HCT116 (cell line): ENCODE measurements around the gene CDC42SE1. TPM values are rescaled to one million over a fixed set of nuclear protein-coding genes. Genes with fewer than 3 reads are reported as not detected.

Experiments used
- ATAC-seq: fragments of 200-7000 bp; cut with Tn5 transposase; 2 replicates; pipeline ENCODE4 v1.9.1; 2020; ENCODE audit warnings: mild to moderate bottlenecking, moderate library complexity
- BruUV-seq: library from RNA; stranded (reverse); fragments of 400-500 nt; replicated peaks from 2 replicates; lab custom pipeline; 2021; lab: Mats Ljungman, UMichigan
- CTCF ChIA-PET: fragments of 300-600 bp; sonication (Branson Sonifier 250); formaldehyde crosslinking; loops from one replicate; lab custom pipeline; 2021; ENCODE audit warnings: antibody characterized with exemption; lab: Charles Lee
- POLR2A ChIA-PET: fragments of 300-600, 350-600 bp; sonication (Branson Sonifier 250); formaldehyde crosslinking; loops from one replicate; lab custom pipeline; 2021; ENCODE audit warnings: antibody characterized with exemption; lab: Charles Lee
- RAD21 ChIA-PET, 2 experiments: fragments of 300-600 bp; sonication (Branson Sonifier 250); formaldehyde crosslinking; loops; one replicate each; lab custom pipeline; 2023; ENCODE audit warnings: low total read pairs in 2 of 2; ENCODE audit not compliant: uncharacterized antibody in 2 of 2, unreplicated experiment in 2 of 2, low non-redundant PET in 1 of 2; lab: Charles Lee
- DNase-seq: peaks from one replicate; pipeline ENCODE4 v3.0.0-alpha.2; 2010; ENCODE audit warnings: low read depth, low spot score
- H2AFZ ChIP-seq: fragments of 200-600 bp; shearing (Covaris generic), sonication (generic); 2 replicates; pipeline ENCODE4 v1.6.1; 2017; ENCODE audit warnings: low read depth, mixed run types, mixed read lengths, antibody characterized with exemption, low read length; ENCODE audit not compliant: poor library complexity, severe bottlenecking
- H3K27ac ChIP-seq: 2 replicates; pipeline ENCODE4 v1.5.1; 2012; ENCODE audit warnings: low read depth, low read length
- H3K27me3 ChIP-seq: fragments of 200-600 bp; sonication (generic); 2 replicates; pipeline ENCODE4 v1.6.1; 2016; ENCODE audit warnings: mixed run types, low read length, mixed read lengths; ENCODE audit not compliant: insufficient read depth
- H3K36me3 ChIP-seq, 2 experiments: fragments of 200-500 bp in 1 of 2; fragments of 200-600 bp in 1 of 2; sonication (Bioruptor generic) in 1 of 2; sonication (generic) in 1 of 2; 2 replicates each; pipeline versions ENCODE4 v1.5.1 to v1.6.1; 2014 to 2016; ENCODE audit warnings: low read length in 2 of 2, inconsistent platforms in 1 of 2, mixed read lengths in 1 of 2, mixed run types in 1 of 2; ENCODE audit not compliant: insufficient read depth in 2 of 2, control insufficient read depth in 1 of 2
- H3K4me1 ChIP-seq, 2 experiments: fragments of 200-600 bp in 1 of 2; sonication (generic) in 1 of 2; 2 replicates each; pipeline versions ENCODE4 v1.5.1 to v1.6.1; 2012 to 2017; ENCODE audit warnings: low read length in 2 of 2, inconsistent platforms in 1 of 2, mild to moderate bottlenecking in 1 of 2, mixed read lengths in 1 of 2, mixed run types in 1 of 2, moderate library complexity in 1 of 2; ENCODE audit not compliant: insufficient read depth in 2 of 2, control insufficient read depth in 1 of 2
- H3K4me2 ChIP-seq: fragments of 200-600 bp; sonication (generic); 2 replicates; pipeline ENCODE4 v1.6.1; 2017; ENCODE audit warnings: mixed run types, low read length, mixed read lengths
- H3K4me3 ChIP-seq, 2 experiments: fragments of 200-600 bp in 1 of 2; sonication (generic) in 1 of 2; replicated peaks in 1 of 2; 2 replicates each; pipeline ENCODE4 v1.5.1; 2011 to 2016; ENCODE audit warnings: low read length in 2 of 2, control low read depth in 1 of 2, low read depth in 1 of 2, mild to moderate bottlenecking in 1 of 2, mixed read lengths in 1 of 2, mixed run types in 1 of 2
- H3K79me2 ChIP-seq: fragments of 200-600 bp; sonication (generic); 2 replicates; pipeline ENCODE4 v1.6.1; 2017; ENCODE audit warnings: mild to moderate bottlenecking, mixed run types, low read length, moderate library complexity, mixed read lengths; ENCODE audit not compliant: insufficient read depth
- H3K9ac ChIP-seq: fragments of 200-600 bp; sonication (generic); 2 replicates; pipeline ENCODE4 v1.6.1; 2016; ENCODE audit warnings: low read length, mixed read lengths
- H3K9me2 ChIP-seq: fragments of 200-600 bp; sonication (generic), shearing (Covaris generic); 2 replicates; pipeline ENCODE4 v1.6.1; 2017; ENCODE audit warnings: mixed run types, mild to moderate bottlenecking, moderate library complexity; ENCODE audit not compliant: insufficient read depth
- H3K9me3 ChIP-seq, 2 experiments: fragments of 200-500 bp in 1 of 2; fragments of 200-600 bp in 1 of 2; sonication (Bioruptor generic) in 1 of 2; sonication (generic) in 1 of 2; 2 replicates each; pipeline ENCODE4 v1.6.1; 2014 to 2017; ENCODE audit warnings: low read length in 2 of 2, mixed read lengths in 2 of 2, inconsistent platforms in 1 of 2, low read depth in 1 of 2, mild to moderate bottlenecking in 1 of 2, mixed run types in 1 of 2, moderate library complexity in 1 of 2; ENCODE audit not compliant: control insufficient read depth in 1 of 2, insufficient read depth in 1 of 2
- H4K20me1 ChIP-seq: fragments of 200-600 bp; sonication (generic), shearing (Covaris generic); 2 replicates; pipeline ENCODE4 v1.6.1; 2017; ENCODE audit warnings: mixed run types, mild to moderate bottlenecking, moderate library complexity; ENCODE audit not compliant: insufficient read depth
- CBX3 ChIP-seq: IDR thresholded peaks from 2 replicates; pipeline ENCODE4 v1.6.1; 2012; ENCODE audit warnings: low read depth
- ELF1 ChIP-seq: IDR thresholded peaks from 2 replicates; pipeline ENCODE4 v1.6.1; 2012; ENCODE audit warnings: low read depth, borderline replicate concordance
- EZH2 ChIP-seq: fragments of 200-600 bp; sonication (generic); IDR thresholded peaks from 2 replicates; pipeline ENCODE4 v1.6.1; 2017; ENCODE audit warnings: antibody characterized with exemption, mixed run types
- EZH2phosphoT487 ChIP-seq: fragments of 200-600 bp; IDR thresholded peaks from 2 replicates; pipeline ENCODE4 v1.6.1; 2018; ENCODE audit warnings: antibody characterized with exemption, borderline replicate concordance
- FOSL1 ChIP-seq: IDR thresholded peaks from 2 replicates; pipeline ENCODE4 v1.6.1; 2012; ENCODE audit warnings: low read depth
- JUND ChIP-seq: IDR thresholded peaks from 2 replicates; pipeline ENCODE4 v1.6.1; 2012
- SP1 ChIP-seq: IDR thresholded peaks from 2 replicates; pipeline ENCODE4 v1.6.1; 2012; ENCODE audit warnings: low read depth
- SRF ChIP-seq: IDR thresholded peaks from 2 replicates; pipeline ENCODE4 v1.6.1; 2012; ENCODE audit warnings: low read depth
- TCF7L2 ChIP-seq: IDR thresholded peaks from 2 replicates; pipeline ENCODE4 v1.7.0; 2011; ENCODE audit warnings: borderline replicate concordance, inconsistent platforms; ENCODE audit not compliant: insufficient read depth, insufficient read length; ENCODE audit errors: extremely low read depth
- ZFX ChIP-seq: fragments of 450-650 bp; IDR thresholded peaks from 2 replicates; pipeline ENCODE4 v1.6.1; 2017
- ZNF274 ChIP-seq: fragments of 200-500 bp; sonication (Bioruptor generic); IDR thresholded peaks from 2 replicates; pipeline ENCODE4 v1.6.1; 2014; ENCODE audit warnings: mild to moderate bottlenecking, low read depth, low read length, inconsistent platforms
- intact Hi-C: fragments of 100-400 bp; cut with micrococcal nuclease; formaldehyde crosslinking; loops from 2 replicates; pipeline ENCODE4 v1.10.0; 2022
- total RNA-seq: library from RNA; stranded (reverse); gene quantifications from one replicate; pipeline ENCODE4 v1.2.1, GENCODE V29; 2021; ENCODE audit not compliant: unreplicated experiment
- TF ChIP-seq, protein P1 (sequence below): IDR thresholded peaks from 2 replicates; pipeline ENCODE4 v1.6.1; 2011; ENCODE audit warnings: mild to moderate bottlenecking, low read length, moderate library complexity; ENCODE audit not compliant: insufficient replicate concordance; ENCODE audit errors: extremely low read depth

Gene CDC42SE1
- total RNA-seq, 1 experiment from 2014 or later: 50.5 TPM

DNA sequence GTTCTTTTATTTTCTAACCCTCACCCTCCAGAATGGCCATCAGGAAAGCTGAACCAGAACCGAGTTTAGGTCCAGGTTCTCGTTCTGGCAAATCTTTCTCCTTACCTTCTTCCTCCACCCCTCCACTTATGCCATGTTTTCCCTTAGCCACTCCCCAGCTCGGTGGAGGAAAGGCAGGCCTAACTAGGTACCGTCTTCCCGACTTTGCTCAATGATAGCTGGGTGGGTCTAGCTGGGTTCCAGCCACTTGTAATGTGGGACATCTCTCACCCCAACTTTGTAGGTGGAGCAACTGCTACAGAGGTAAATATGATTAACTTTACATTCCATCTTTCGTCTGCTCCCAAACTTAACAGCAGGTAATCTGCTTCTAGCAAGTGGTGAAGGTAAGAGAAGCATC, 22.4 kb downstream of the CDC42SE1 start:
- Histone ChIP-seq H3K4me1 (peaks cover 5% of the 10 kb centered on the region in 2 experiments; a peak in 3 of 4 replicates), H3K79me2 (no peaks in the 10 kb centered on the region), H3K27me3 (no peaks in the 10 kb centered on the region), H3K9ac (no peak overlapping the region), H3K4me3 (no peak overlapping the region), H2AFZ (no peak overlapping the region), H3K4me2 (no peak overlapping the region), H3K9me2 (no peaks in the 10 kb centered on the region), H3K27ac (no peak overlapping the region), H3K36me3 (peaks cover 5 to 11% of the 10 kb centered on the region in 2 experiments; a peak in 3 of 4 replicates), H3K9me3 (no peaks in the 10 kb centered on the region), H4K20me1 (no peaks in the 10 kb centered on the region)
- intact Hi-C loops: no loop called here
- ATAC-seq (no peak), DNase-seq (no peak)
- ChIA-PET CTCF (no interaction called here), RAD21 (no interaction called here), POLR2A (no interaction called here)
- TF ChIP-seq SP1 (no peak), FOSL1 (no peak), ELF1 (no peak), ZNF274 (no peak), ZFX (no peak), JUND (no peak), EZH2phosphoT487 (no peak), EZH2 (no peak), SRF (no peak), TCF7L2 (no peak), CBX3 (no peak)
- TF ChIP-seq, protein P1, sequence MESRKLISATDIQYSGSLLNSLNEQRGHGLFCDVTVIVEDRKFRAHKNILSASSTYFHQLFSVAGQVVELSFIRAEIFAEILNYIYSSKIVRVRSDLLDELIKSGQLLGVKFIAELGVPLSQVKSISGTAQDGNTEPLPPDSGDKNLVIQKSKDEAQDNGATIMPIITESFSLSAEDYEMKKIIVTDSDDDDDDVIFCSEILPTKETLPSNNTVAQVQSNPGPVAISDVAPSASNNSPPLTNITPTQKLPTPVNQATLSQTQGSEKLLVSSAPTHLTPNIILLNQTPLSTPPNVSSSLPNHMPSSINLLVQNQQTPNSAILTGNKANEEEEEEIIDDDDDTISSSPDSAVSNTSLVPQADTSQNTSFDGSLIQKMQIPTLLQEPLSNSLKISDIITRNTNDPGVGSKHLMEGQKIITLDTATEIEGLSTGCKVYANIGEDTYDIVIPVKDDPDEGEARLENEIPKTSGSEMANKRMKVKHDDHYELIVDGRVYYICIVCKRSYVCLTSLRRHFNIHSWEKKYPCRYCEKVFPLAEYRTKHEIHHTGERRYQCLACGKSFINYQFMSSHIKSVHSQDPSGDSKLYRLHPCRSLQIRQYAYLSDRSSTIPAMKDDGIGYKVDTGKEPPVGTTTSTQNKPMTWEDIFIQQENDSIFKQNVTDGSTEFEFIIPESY: no peak
- no TSS peak for BruUV-seq
